GM23248 (cell line): ENCODE measurements around the gene C3orf33. TPM values are rescaled to one million over a fixed set of nuclear protein-coding genes. Genes with fewer than 3 reads are reported as not detected.
A peak's percentile ranks its signal among the peaks of the same experiment; 100 is the strongest.

ENCODE experiments used
- DNase-seq: peaks from one replicate; pipeline ENCODE4 v3.0.0-alpha.2; 2015
- H2AFZ ChIP-seq: fragments of 200-600 bp; sonication (generic); 2 replicates; pipeline ENCODE4 v1.6.1; 2016; ENCODE audit warnings: antibody characterized with exemption
- H3F3A ChIP-seq: fragments of 200-600 bp; sonication (generic); 2 replicates; pipeline ENCODE4 v1.6.1; 2016; ENCODE audit warnings: mild to moderate bottlenecking, antibody characterized with exemption, mixed run types; ENCODE audit not compliant: insufficient read depth
- H3K27ac ChIP-seq: fragments of 200-600 bp; sonication (generic); 2 replicates; pipeline ENCODE4 v1.5.1; 2016; ENCODE audit warnings: mild to moderate bottlenecking
- H3K27me3 ChIP-seq: fragments of 200-600 bp; sonication (generic); replicated peaks from 2 replicates; pipeline ENCODE4 v1.6.1; 2016; ENCODE audit warnings: mild to moderate bottlenecking; ENCODE audit not compliant: insufficient read depth
- H3K36me3 ChIP-seq: fragments of 200-600 bp; sonication (generic); 2 replicates; pipeline ENCODE4 v1.6.1; 2016; ENCODE audit warnings: low read depth, mild to moderate bottlenecking
- H3K4me1 ChIP-seq: fragments of 200-600 bp; sonication (generic); 2 replicates; pipeline ENCODE4 v1.6.1; 2016; ENCODE audit warnings: mild to moderate bottlenecking; ENCODE audit not compliant: insufficient read depth
- H3K4me2 ChIP-seq: fragments of 200-600 bp; sonication (generic); one replicate; pipeline ENCODE4 v1.6.1; 2016; ENCODE audit warnings: mild to moderate bottlenecking; ENCODE audit not compliant: unreplicated experiment
- H3K4me3 ChIP-seq: fragments of 200-600 bp; sonication (generic); 2 replicates; pipeline ENCODE4 v1.5.1; 2016; ENCODE audit warnings: mild to moderate bottlenecking
- H3K79me2 ChIP-seq: fragments of 200-600 bp; sonication (generic); 2 replicates; pipeline ENCODE4 v1.6.1; 2016; ENCODE audit warnings: mild to moderate bottlenecking; ENCODE audit not compliant: insufficient read depth
- H3K9ac ChIP-seq: fragments of 200-600 bp; sonication (generic); 2 replicates; pipeline ENCODE4 v1.6.1; 2016; ENCODE audit warnings: mild to moderate bottlenecking
- H3K9me2 ChIP-seq: fragments of 200-600 bp; sonication (generic); 2 replicates; pipeline ENCODE4 v1.6.1; 2016; ENCODE audit warnings: mixed run types, mild to moderate bottlenecking, moderate library complexity; ENCODE audit not compliant: insufficient read depth
- H3K9me3 ChIP-seq: fragments of 200-600 bp; sonication (generic); one replicate; pipeline ENCODE4 v1.6.1; 2017; ENCODE audit warnings: low read depth
- H4K20me1 ChIP-seq: fragments of 200-600 bp; sonication (generic); 2 replicates; pipeline ENCODE4 v1.6.0; 2016; ENCODE audit not compliant: insufficient read depth
- EZH2 ChIP-seq: fragments of 200-600 bp; sonication (generic); IDR thresholded peaks from 2 replicates; pipeline ENCODE4 v1.6.1; 2018; ENCODE audit warnings: antibody characterized with exemption, mild to moderate bottlenecking; ENCODE audit not compliant: insufficient read depth, poor library complexity, severe bottlenecking
- EZH2phosphoT487 ChIP-seq: fragments of 200-600 bp; sonication (generic); IDR thresholded peaks from 2 replicates; pipeline ENCODE4 v1.6.1; 2018; ENCODE audit warnings: antibody characterized with exemption, moderate library complexity, mild to moderate bottlenecking, low read depth; ENCODE audit not compliant: insufficient read depth
- WGBS, 2 experiments: methylation state at CpG; one replicate each; pipeline ENCODE4 v1.1.6; 2015 to 2017; ENCODE audit warnings: low lambda C conversion rate in 2 of 2, low coverage in 1 of 2; ENCODE audit errors: missing lambda C conversion rate in 2 of 2; 5-methylcytosine and 5-hydroxymethylcytosine counted together
- in situ Hi-C: fragments of 300-500 bp; cut with MboI; formaldehyde crosslinking; loops from 2 replicates; pipeline ENCODE4 v1.15.0; 2020
- polyA plus RNA-seq: library from polyadenylated mRNA; unstranded; fragments of >200 nt; fragmentation: Nextera tagmentation; extraction: Ambion mirVana; gene quantifications from 2 replicates; pipeline ENCODE4 v1.2.1, GENCODE V29; 2016
- total RNA-seq: library from RNA; depleted of rRNA; stranded (reverse); fragments of >200 nt; shearing (Covaris generic); gene quantifications from 2 replicates; pipeline ENCODE4 v1.2.3, GENCODE V29; 2014

The C3orf33 gene
- total and polyA plus RNA-seq, 2 experiments from 2014 or later, result 3.9 to 4.7 TPM

- H3K36me3 ChIP-seq, result no peaks in the 10 kb centered on the region
- DNase-seq, result no peak
- H3K9me2 ChIP-seq, result no peaks in the 10 kb centered on the region
- in situ Hi-C loops, result no loop called here
- no peaks in the 10 kb centered on the region for H3K27me3 ChIP-seq
- TF ChIP-seq EZH2 (no peak), EZH2phosphoT487 (no peak)
- no peak overlapping the region for H3K9ac ChIP-seq
- peaks cover 8% of the 10 kb centered on the region; the same call in 1 of the 2 replicates for H3K4me1 ChIP-seq
- H4K20me1 ChIP-seq, result no peaks in the 10 kb centered on the region
- no peaks in the 10 kb centered on the region for H3K9me3 ChIP-seq
- H3K79me2 ChIP-seq, result no peaks in the 10 kb centered on the region
- no peak overlapping the region for H2AFZ ChIP-seq
- no peak overlapping the region for H3K4me2 ChIP-seq
- no peak overlapping the region for H3K27ac ChIP-seq
- H3K4me3 ChIP-seq, result no peak overlapping the region
- H3F3A ChIP-seq, result 0 out of 2 replicates have a peak, but pooled peaks cover 3% of the 10 kb centered on the region
Measured at GRCh38 chr3:155778462-155778861, 27.6 kb downstream of the C3orf33 start.

GRCh38 chr3:155772801-155773200 is 33.3 kb downstream of the C3orf33 start:
- no peaks in the 10 kb centered on the region for H3K9me2 ChIP-seq
- H4K20me1 ChIP-seq, result no peaks in the 10 kb centered on the region
- H3K9me3 ChIP-seq, result no peaks in the 10 kb centered on the region
- no peak overlapping the region for H2AFZ ChIP-seq
- no peak overlapping the region for H3K4me3 ChIP-seq
- 100% methylated on average over 1 of the region's 1 CpG for whole genome bisulfite sequencing, 2 experiments
- H3K36me3 ChIP-seq, result no peaks in the 10 kb centered on the region
- no peaks in the 10 kb centered on the region for H3F3A ChIP-seq
- no peak overlapping the region for H3K9ac ChIP-seq
- TF ChIP-seq EZH2phosphoT487 (no peak), EZH2 (no peak)
- no peaks in the 10 kb centered on the region for H3K4me1 ChIP-seq
- in situ Hi-C loops, result no loop called here
- H3K4me2 ChIP-seq, result no peak overlapping the region
- no peaks in the 10 kb centered on the region for H3K79me2 ChIP-seq
- DNase-seq, result no peak
- H3K27me3 ChIP-seq, result no peaks in the 10 kb centered on the region
- no peak overlapping the region for H3K27ac ChIP-seq

GRCh38 chr3:155771126-155771525 is 35.0 kb downstream of the C3orf33 start:
- Histone ChIP-seq H3K4me2 (no peak overlapping the region), H2AFZ (no peak overlapping the region), H3K27me3 (no peaks in the 10 kb centered on the region), H4K20me1 (no peaks in the 10 kb centered on the region), H3F3A (no peaks in the 10 kb centered on the region), H3K4me1 (no peaks in the 10 kb centered on the region), H3K79me2 (no peaks in the 10 kb centered on the region), H3K9me3 (no peaks in the 10 kb centered on the region), H3K36me3 (no peaks in the 10 kb centered on the region), H3K9ac (no peak overlapping the region), H3K4me3 (no peak overlapping the region), H3K9me2 (no peaks in the 10 kb centered on the region), H3K27ac (no peak overlapping the region)
- TF ChIP-seq EZH2phosphoT487 (no peak), EZH2 (no peak)
- WGBS, 2 experiments, result 94 to 95% methylated on average over 6 of the region's 6 CpGs
- no peak for DNase-seq
- in situ Hi-C loops, result no loop called here

GRCh38 chr3:155766206-155766605 is 39.9 kb downstream of the C3orf33 start:
- H3K27ac ChIP-seq, result no peak overlapping the region
- H3K9me3 ChIP-seq, result no peaks in the 10 kb centered on the region
- in situ Hi-C loops, result no loop called here
- H3K4me2 ChIP-seq, result no peak overlapping the region
- TF ChIP-seq EZH2, result no peak
- TF ChIP-seq EZH2phosphoT487, result no peak
- H3K4me1 ChIP-seq, result no peaks in the 10 kb centered on the region
- H4K20me1 ChIP-seq, result no peaks in the 10 kb centered on the region
- H3K27me3 ChIP-seq, result no peaks in the 10 kb centered on the region
- H3K9me2 ChIP-seq, result no peaks in the 10 kb centered on the region
- no peaks in the 10 kb centered on the region for H3K36me3 ChIP-seq
- H3F3A ChIP-seq, result no peaks in the 10 kb centered on the region
- WGBS, 2 experiments, result 77 to 91% methylated on average over 1 of the region's 1 CpG
- H3K4me3 ChIP-seq, result no peak overlapping the region
- peak; percentile 26 for DNase-seq
- H2AFZ ChIP-seq, result no peak overlapping the region
- no peak overlapping the region for H3K9ac ChIP-seq
- H3K79me2 ChIP-seq, result no peaks in the 10 kb centered on the region

- H3K4me2 ChIP-seq, result no peak overlapping the region
- TF ChIP-seq EZH2 (no peak), EZH2phosphoT487 (no peak)
- WGBS, 2 experiments, result 87 to 91% methylated on average over 3 of the region's 3 CpGs
Measured at GRCh38 chr3:155763870-155764463, 42.1 kb downstream of the C3orf33 start.

More at GRCh38 chr3:155763870-155764463, 42.1 kb downstream of the C3orf33 start:
- Histone ChIP-seq H3K36me3 (no peaks in the 10 kb centered on the region), H3K4me1 (no peaks in the 10 kb centered on the region), H3K27ac (no peak overlapping the region), H4K20me1 (no peaks in the 10 kb centered on the region), H3K79me2 (no peaks in the 10 kb centered on the region), H2AFZ (no peak overlapping the region), H3K9me2 (no peaks in the 10 kb centered on the region), H3K4me3 (no peak overlapping the region), H3K27me3 (no peaks in the 10 kb centered on the region), H3K9me3 (no peaks in the 10 kb centered on the region), H3F3A (no peaks in the 10 kb centered on the region), H3K9ac (no peak overlapping the region)
- no peak for DNase-seq
- in situ Hi-C loops, result no loop called here
